NCI-H524 treated with DMSO at 0.1 percent for 48 hours (cell line): ENCODE measurements around the gene IGLL5.

ENCODE experiments used
- DNase-seq: peaks from one replicate; lab custom pipeline; 2025; lab: John Stamatoyannopoulos, UW

The IGLL5 gene

GRCh38 chr22:22927196-22927887 lies 39.7 kb downstream of the IGLL5 start:
- no peak for DNase-seq

- no peak for DNase-seq
Measured at GRCh38 chr22:22927888-22928665, 40.5 kb downstream of the IGLL5 start.

GRCh38 chr22:22928666-22929380 lies 41.2 kb downstream of the IGLL5 start:
- DNase-seq: no peak

- no peak for DNase-seq
Measured at GRCh38 chr22:22929381-22930221, 42.0 kb downstream of the IGLL5 start.

- no peak for DNase-seq
Measured at GRCh38 chr22:22930222-22930497, 42.5 kb downstream of the IGLL5 start.

GRCh38 chr22:22930571-22931556 lies 43.2 kb downstream of the IGLL5 start:
- no peak for DNase-seq

GRCh38 chr22:22931557-22932270 lies 44.1 kb downstream of the IGLL5 start:
- DNase-seq: no peak

- DNase-seq: no peak
Measured at GRCh38 chr22:22932512-22932941, 44.9 kb downstream of the IGLL5 start.

GRCh38 chr22:22933100-22933806 lies 45.6 kb downstream of the IGLL5 start:
- DNase-seq: no peak

- no peak for DNase-seq
Measured at GRCh38 chr22:22933807-22934542, 46.4 kb downstream of the IGLL5 start.

- no peak for DNase-seq
Measured at GRCh38 chr22:22934543-22935055, 47.0 kb downstream of the IGLL5 start.

- no peak for DNase-seq
Measured at GRCh38 chr22:22935056-22935545, 47.5 kb downstream of the IGLL5 start.

GRCh38 chr22:22935546-22936157 lies 48.0 kb downstream of the IGLL5 start:
- DNase-seq: no peak

- no peak for DNase-seq
Measured at GRCh38 chr22:22936180-22936914, 48.7 kb downstream of the IGLL5 start.

GRCh38 chr22:22936915-22937656 lies 49.5 kb downstream of the IGLL5 start:
- no peak for DNase-seq

GRCh38 chr22:22937894-22938480 lies 50.4 kb downstream of the IGLL5 start:
- no peak for DNase-seq
